Measurements from ENCODE around the gene MAMDC4.

Gene MAMDC4

GRCh38 chr9:136890661-136891060 lies 38.5 kb downstream of the MAMDC4 start:
- no peak for DNase-seq (ENCODE audit: low read depth)

- DNase-seq (ENCODE audit: low read depth), result no peak
These were observed 43.9 kb downstream of the MAMDC4 start for GRCh38 chr9:136896027-136896426.

- DNase-seq (ENCODE audit: low read depth), result no peak
These were observed 46.4 kb downstream of the MAMDC4 start for GRCh38 chr9:136898483-136899100.

- no peak for DNase-seq (ENCODE audit: low read depth)
These were observed 47.0 kb downstream of the MAMDC4 start for GRCh38 chr9:136899196-136899595.

- DNase-seq (ENCODE audit: low read depth), result no peak
These were observed 48.4 kb downstream of the MAMDC4 start for GRCh38 chr9:136900556-136900955.

GRCh38 chr9:136900988-136901515 lies 48.9 kb downstream of the MAMDC4 start:
- no peak for DNase-seq (ENCODE audit: low read depth)

GRCh38 chr9:136901516-136902258 lies 49.5 kb downstream of the MAMDC4 start:
- peak; percentile 72 for DNase-seq (ENCODE audit: low read depth)

- DNase-seq (ENCODE audit: low read depth), result peak; percentile 84
These were observed 50.2 kb downstream of the MAMDC4 start for GRCh38 chr9:136902259-136902821.

- DNase-seq (ENCODE audit: low read depth), result no peak
These were observed 51.0 kb downstream of the MAMDC4 start for GRCh38 chr9:136903041-136903554.

- no peak for DNase-seq (ENCODE audit: low read depth)
These were observed 54.1 kb downstream of the MAMDC4 start for GRCh38 chr9:136906266-136906665.

GRCh38 chr9:136907011-136907914 lies 55.1 kb downstream of the MAMDC4 start:
- DNase-seq (ENCODE audit: low read depth), result no peak

All from activated T-cell treated with anti-CD3 and anti-CD28 coated beads for 24 hours (primary cell).